HCT116 (cell line): Measurements from ENCODE around the gene RAB32.

Source experiments
- CEBPB ChIP-seq: IDR thresholded peaks from 2 replicates; pipeline ENCODE4 v1.6.1; 2012; ENCODE audit warnings: low read depth
- CTCF ChIP-seq, 3 experiments: fragments of 200-600 bp in 1 of 3; sonication (generic) in 1 of 3; IDR thresholded peaks in 2 of 3; conservative IDR thresholded peaks in 1 of 3; 2 replicates each; pipeline ENCODE4 v1.5.1; 2012 to 2017; ENCODE audit warnings: low read depth in 2 of 3, low read length in 2 of 3, antibody characterized with exemption in 1 of 3, borderline replicate concordance in 1 of 3, control low read depth in 1 of 3, mild to moderate bottlenecking in 1 of 3, mixed read lengths in 1 of 3, mixed run types in 1 of 3, moderate library complexity in 1 of 3; ENCODE audit not compliant: insufficient read depth in 1 of 3
- ELF1 ChIP-seq: IDR thresholded peaks from 2 replicates; pipeline ENCODE4 v1.6.1; 2012; ENCODE audit warnings: low read depth, borderline replicate concordance
- EZH2 ChIP-seq: fragments of 200-600 bp; sonication (generic); IDR thresholded peaks from 2 replicates; pipeline ENCODE4 v1.6.1; 2017; ENCODE audit warnings: antibody characterized with exemption, mixed run types
- EZH2phosphoT487 ChIP-seq: fragments of 200-600 bp; IDR thresholded peaks from 2 replicates; pipeline ENCODE4 v1.6.1; 2018; ENCODE audit warnings: antibody characterized with exemption, borderline replicate concordance
- FOSL1 ChIP-seq: IDR thresholded peaks from 2 replicates; pipeline ENCODE4 v1.6.1; 2012; ENCODE audit warnings: low read depth
- JUND ChIP-seq: IDR thresholded peaks from 2 replicates; pipeline ENCODE4 v1.6.1; 2012
- POLR2A ChIP-seq: IDR thresholded peaks from 2 replicates; pipeline ENCODE4 v1.7.0; 2011; ENCODE audit warnings: borderline replicate concordance; ENCODE audit not compliant: insufficient read depth, insufficient read length; ENCODE audit errors: extremely low read depth
- POLR2AphosphoS5 ChIP-seq: IDR thresholded peaks from 2 replicates; pipeline ENCODE4 v1.6.1; 2011; ENCODE audit warnings: mild to moderate bottlenecking, low read depth, low read length, moderate library complexity
- SIN3A ChIP-seq: IDR thresholded peaks from 2 replicates; pipeline ENCODE4 v1.6.1; 2012; ENCODE audit warnings: low read depth
- SRF ChIP-seq: IDR thresholded peaks from 2 replicates; pipeline ENCODE4 v1.6.1; 2012; ENCODE audit warnings: low read depth
- ZNF274 ChIP-seq: fragments of 200-500 bp; sonication (Bioruptor generic); IDR thresholded peaks from 2 replicates; pipeline ENCODE4 v1.6.1; 2014; ENCODE audit warnings: mild to moderate bottlenecking, low read depth, low read length, inconsistent platforms

GRCh38 chr6:146515212-146515611 lies 28.4 kb upstream of the RAB32 start:
- TF ChIP-seq CTCF (IDR thresholded peaks at IDR 0.05 in 2 of 3, conservative IDR thresholded peaks at IDR 0.05 in 1 of 3; ENCODE audit: borderline replicate concordance in 1 of 3, insufficient read depth in 1 of 3, low read depth in 2 of 3, low read length in 2 of 3) (no peak), POLR2A (no peak), EZH2 (no peak), CEBPB (no peak), ZNF274 (no peak), POLR2AphosphoS5 (no peak), FOSL1 (no peak), JUND (no peak), ELF1 (no peak), SRF (no peak), EZH2phosphoT487 (no peak), SIN3A (no peak)
